GM19467 (cell line): Measurements from ENCODE around the gene RAB3IL1.

Experiments
- ATAC-seq: cut with Tn5 transposase; IDR thresholded peaks from one replicate; pipeline ENCODE4 v1.9.1; 2021; ENCODE audit warnings: mild to moderate bottlenecking, moderate library complexity; ENCODE audit not compliant: unreplicated experiment

Gene RAB3IL1

GRCh38 chr11:61869429-61869707, 48.0 kb downstream of the RAB3IL1 start:
- ATAC-seq = no peak

- ATAC-seq = no peak
Measured at GRCh38 chr11:61868571-61869428, 48.6 kb downstream of the RAB3IL1 start.

- ATAC-seq = no peak
Measured at GRCh38 chr11:61866958-61867343, 50.4 kb downstream of the RAB3IL1 start.

GRCh38 chr11:61866231-61866957, 51.0 kb downstream of the RAB3IL1 start:
- no peak for ATAC-seq

GRCh38 chr11:61864814-61865775, 52.3 kb downstream of the RAB3IL1 start:
- ATAC-seq = no peak

GRCh38 chr11:61863548-61864081, 53.8 kb downstream of the RAB3IL1 start:
- no peak for ATAC-seq

GRCh38 chr11:61862714-61863547, 54.4 kb downstream of the RAB3IL1 start:
- ATAC-seq = no peak

GRCh38 chr11:61861634-61862033, 55.7 kb downstream of the RAB3IL1 start:
- ATAC-seq = no peak

- no peak for ATAC-seq
Measured at GRCh38 chr11:61860054-61860903, 57.1 kb downstream of the RAB3IL1 start.

- no peak for ATAC-seq
Measured at GRCh38 chr11:61855939-61856680, 61.3 kb downstream of the RAB3IL1 start.

- ATAC-seq = no peak
Measured at GRCh38 chr11:61854966-61855714, 62.2 kb downstream of the RAB3IL1 start.

- no peak for ATAC-seq
Measured at GRCh38 chr11:61854206-61854895, 63.0 kb downstream of the RAB3IL1 start.

GRCh38 chr11:61853698-61854169, 63.6 kb downstream of the RAB3IL1 start:
- ATAC-seq = no peak

- ATAC-seq = no peak
Measured at GRCh38 chr11:61851900-61852295, 65.5 kb downstream of the RAB3IL1 start.

GRCh38 chr11:61851113-61851899, 66.1 kb downstream of the RAB3IL1 start:
- ATAC-seq = no peak

GRCh38 chr11:61850687-61851086, 66.7 kb downstream of the RAB3IL1 start:
- no peak for ATAC-seq
